HL-60/S4 (cell line): ENCODE data around the gene CASZ1.

Experiments used
- in situ Hi-C: fragments of 300-500 bp; cut with MboI; formaldehyde crosslinking; loops from 2 replicates; pipeline ENCODE4 v1.14.3; 2022; ENCODE audit warnings: low sequenced_read_pairs

CASZ1 gene

DNA sequence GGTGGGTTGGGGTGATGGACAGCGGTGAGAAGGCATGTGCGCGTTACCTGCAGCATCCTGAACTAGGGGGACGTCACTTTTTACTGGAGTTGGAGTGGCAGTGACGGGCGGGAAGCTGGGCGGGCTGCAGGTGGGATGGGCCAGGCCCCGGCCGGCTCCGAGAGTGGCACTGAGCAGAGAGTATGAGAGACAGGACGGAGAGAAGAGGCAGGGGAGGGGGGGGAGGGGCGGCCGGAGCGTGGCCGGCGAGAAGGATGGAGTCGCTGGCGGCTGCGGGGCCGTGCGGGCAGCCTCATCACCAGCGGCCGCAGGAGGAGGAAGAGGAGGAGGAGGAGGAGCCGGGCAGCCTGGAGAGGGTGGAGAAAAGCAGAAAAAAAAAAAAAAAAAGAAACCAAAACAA is 154.5 kb downstream of the CASZ1 start:
- in situ Hi-C loops, result no loop called here

DNA sequence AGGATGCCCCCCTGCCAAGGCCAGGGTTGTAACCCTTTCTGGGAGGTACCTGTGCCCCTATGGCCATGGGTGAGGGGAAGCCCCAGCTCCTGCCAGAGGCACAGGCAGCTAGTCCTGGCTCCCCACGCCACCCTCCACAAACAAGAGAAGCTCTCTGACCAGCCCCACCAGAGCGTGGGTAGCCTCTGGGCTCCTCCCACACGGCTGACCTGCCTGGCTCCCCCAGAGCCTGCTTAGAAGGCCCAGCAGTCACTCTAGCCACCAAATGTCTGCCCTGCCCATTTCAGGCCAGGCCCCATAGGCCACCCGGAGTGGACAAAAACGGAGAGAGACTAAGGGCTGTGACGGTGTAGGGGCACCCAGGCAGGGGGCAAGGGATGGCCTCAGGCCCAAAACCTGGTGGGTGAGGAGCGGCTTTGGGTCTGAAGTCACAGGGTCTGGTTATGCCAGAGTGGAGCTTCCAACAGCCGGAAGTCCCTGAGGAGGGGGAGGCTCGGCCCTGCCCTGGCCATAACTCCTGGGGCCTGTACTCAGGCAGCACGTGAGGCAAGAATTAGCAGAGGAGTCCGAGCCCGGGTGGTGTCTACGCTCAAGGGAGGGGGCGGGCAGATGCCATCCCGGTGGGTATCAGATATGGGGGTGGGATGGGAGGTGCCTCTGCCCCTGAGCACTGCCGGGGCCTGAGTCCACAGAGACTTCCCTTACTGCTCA is 155.4 kb downstream of the CASZ1 start:
- in situ Hi-C loops, result no loop called here

DNA sequence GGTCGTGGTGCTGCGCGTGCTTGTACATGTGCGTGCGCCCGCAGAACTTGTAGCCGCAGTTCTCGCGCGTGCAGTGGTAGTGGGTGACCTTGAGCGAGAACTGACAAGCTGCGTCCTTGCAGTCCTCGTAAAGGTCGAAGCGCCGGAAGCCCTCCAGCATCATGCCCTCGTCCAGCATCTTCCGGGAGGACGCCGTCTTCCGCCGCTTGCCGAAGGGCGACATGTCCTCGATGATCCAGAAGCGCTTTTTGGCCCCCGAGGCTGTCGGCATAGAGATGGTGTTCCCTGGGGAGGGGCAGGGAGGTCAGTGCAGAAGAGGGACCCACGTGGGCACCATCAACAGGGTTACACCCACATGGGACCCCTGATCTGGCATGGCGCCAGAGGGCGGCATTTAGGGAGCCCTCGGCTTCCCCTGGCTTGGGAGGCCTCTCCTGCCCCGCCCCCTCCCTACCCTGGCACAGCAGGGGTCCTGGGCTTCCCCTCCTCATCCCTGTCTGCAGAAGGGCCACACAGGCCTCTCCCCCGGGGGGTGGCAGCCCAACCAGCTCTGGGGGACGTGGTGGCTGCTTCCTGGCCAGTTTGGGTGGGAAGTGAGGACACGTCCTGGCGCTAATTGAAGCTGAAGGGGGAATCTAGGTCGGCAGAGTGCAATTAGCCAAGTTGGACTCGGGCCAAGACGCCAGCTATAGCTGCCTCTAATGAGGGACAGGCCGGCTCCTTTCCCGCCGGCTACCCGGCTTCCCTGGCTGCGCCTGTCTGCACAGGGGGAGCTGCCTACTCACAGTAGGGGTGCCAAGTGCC is 156.5 kb downstream of the CASZ1 start:
- in situ Hi-C loops, result no loop called here

DNA sequence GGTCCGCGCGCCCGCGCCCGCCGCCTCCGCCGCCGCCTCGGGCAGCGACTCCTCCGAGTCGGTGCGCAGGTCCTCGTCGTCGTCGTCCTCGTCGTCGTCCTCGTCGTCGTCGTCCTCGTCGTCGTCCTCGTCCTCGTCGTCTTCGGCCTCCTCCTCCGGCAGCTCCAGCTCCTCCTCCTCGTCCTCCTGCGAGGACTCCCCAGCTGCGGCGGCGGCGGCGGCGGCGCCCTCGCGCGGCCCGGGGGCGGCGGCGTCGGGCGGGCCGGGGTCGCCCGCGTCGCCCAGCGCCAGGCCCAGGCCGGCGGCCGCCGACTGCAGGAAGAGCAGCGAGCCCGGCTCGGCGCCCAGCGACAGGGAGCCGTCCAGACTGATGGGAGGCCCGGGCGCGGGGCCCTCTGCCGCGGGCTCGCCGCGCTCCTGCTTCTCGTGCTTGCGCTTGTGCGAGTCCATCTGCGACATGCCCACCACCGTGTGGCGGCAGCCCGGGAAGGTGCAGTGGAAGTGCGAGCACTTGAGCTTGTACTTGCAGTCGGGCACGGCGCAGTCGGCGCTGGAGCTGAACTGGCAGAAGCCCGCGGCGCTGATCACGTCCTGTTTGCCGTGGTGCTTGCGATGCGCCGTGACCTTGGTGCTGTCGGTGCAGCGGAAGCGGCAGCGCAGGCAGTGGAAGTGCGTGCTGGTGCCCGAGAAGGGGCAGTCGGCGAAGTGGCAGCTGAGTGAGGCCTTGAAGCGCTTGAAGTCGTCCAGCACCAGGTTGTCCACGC is 157.3 kb downstream of the CASZ1 start:
- in situ Hi-C loops, result no loop called here

DNA sequence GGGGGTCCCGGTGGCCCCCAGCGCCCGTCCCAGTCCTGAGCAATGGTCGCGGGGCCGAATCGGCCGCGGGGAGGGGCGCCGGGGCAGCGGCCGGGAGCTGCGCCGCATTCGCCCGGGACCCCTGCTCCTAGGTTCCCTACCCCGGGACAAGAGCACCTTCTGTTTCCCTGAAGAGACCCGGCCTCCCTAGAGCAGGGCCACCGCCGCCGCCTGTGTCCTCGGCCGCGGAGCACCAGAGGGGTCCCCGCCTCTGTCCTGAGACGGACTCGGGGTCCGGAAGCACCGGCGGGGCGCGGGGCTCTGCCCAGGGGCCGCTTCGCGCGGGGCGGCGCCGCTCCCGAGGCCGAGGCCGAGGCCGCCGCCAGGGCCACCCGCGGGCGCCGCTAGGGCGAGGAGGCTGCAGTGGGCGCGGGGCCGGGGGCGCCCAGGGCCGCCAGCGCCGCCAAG is 157.9 kb downstream of the CASZ1 start:
- in situ Hi-C loops, result no loop called here

DNA sequence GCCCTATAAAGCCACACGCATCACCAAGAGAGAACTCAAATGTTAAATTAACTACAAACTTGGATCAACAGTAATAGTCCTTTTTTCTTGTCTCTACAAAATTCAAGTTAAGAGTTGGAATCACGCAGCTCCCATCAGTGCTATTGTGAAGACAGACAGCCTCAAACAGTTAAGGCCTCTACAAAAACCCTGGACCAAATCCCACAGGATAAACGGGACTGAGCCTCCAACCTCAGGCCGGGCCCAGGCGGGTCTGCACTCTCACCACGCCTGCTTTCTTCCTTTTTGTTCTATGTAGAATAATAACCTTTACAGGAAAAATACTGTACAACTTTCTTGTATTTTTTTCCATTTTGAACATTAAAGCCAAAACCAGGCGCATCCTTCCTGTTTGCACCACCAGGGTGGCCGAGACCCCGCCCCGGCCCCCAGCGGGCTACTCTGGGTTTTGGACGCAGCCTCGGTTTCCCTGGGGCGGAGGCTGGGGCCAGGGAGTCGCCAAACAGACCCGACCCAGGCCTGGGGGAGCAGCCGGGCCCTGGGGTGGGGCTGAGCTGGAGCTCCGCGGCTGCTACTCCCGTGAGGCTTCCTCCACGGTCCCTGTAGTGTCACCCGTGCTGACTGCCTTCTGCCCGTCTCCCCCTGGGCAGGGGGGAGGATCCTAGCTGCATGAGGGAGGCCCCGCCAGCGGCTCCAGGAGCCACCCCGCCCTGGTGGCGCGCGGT is 158.4 kb downstream of the CASZ1 start:
- in situ Hi-C loops, result no loop called here

DNA sequence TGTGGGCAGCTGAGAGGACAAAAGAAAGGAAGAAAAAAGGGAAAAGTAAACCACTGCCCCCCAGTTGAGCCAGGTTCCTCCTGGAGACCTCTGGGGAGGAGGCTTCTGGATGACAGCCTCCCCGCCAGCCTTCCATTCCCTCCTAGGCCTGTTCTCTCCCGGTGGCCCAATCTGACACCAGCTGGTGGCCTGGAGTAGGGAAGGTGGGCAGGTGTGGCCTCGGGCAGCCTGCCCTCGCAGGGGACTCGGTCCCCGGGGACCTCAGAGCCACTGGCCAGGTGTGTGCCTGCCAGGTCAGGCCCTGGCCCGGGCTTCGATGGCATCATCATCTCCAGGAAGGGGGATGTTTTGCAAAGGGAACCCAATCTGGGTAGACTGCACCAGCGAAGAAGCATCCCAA is 159.0 kb downstream of the CASZ1 start:
- in situ Hi-C loops, result no loop called here

DNA sequence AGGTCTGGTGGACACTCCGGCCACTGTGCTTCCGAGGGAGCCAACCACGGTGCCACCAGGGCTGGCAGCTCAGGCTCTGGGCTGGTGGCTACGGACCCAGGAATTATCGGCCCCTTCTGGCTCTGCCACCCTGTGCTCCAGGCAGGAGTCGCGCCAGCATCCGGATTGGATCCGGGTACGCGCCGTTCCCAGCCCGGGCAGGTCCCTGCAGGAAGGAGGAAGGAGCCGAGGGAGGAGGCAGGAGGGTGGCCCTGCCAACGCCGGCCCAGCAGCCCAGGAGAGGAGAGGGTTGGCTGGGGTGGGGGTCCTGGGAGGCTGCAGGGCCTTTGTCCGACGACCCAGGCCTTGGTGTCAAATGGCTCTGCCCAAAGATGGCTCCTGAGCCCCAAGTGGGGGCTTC is 160.5 kb downstream of the CASZ1 start:
- in situ Hi-C loops, result no loop called here

DNA sequence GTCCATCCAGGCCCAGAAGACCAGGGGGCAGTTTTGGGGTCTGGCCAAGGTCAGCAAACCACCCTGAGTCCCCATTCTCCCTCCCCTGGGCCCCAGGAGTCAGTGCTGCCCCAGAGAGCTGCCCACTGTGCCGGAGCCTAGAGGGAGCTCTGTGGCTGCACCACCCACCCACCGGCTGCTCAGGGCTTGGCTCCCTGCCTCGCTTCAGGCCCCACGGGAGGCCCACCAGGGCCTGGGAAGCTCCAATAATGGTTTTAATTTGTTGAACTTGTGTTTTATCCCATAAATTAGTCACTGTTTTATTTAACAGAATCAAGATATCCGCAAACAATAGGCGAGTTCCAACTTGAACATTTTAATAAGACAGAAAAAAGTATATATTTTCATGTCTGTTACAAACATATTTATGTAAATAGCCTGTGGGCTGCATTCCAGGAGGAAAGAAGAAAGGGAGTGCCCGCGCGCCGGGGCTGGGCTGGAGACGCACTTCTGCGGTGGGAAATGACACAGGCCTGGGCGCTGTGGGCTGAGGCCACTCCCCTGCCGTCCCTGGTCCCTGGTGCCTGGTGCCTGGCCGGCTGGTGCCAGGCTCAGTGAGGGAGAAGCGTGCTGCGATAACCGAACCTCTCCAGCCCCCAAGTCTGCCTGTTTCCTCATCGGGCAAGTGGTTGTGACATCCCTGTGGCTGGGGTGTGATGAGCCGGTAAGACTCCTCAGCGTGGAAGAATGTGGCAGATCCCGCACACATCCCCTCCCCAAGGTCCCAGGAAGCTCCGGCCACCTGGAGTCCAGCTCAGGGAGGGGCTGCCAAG is 161.2 kb downstream of the CASZ1 start:
- in situ Hi-C loops, result no loop called here

DNA sequence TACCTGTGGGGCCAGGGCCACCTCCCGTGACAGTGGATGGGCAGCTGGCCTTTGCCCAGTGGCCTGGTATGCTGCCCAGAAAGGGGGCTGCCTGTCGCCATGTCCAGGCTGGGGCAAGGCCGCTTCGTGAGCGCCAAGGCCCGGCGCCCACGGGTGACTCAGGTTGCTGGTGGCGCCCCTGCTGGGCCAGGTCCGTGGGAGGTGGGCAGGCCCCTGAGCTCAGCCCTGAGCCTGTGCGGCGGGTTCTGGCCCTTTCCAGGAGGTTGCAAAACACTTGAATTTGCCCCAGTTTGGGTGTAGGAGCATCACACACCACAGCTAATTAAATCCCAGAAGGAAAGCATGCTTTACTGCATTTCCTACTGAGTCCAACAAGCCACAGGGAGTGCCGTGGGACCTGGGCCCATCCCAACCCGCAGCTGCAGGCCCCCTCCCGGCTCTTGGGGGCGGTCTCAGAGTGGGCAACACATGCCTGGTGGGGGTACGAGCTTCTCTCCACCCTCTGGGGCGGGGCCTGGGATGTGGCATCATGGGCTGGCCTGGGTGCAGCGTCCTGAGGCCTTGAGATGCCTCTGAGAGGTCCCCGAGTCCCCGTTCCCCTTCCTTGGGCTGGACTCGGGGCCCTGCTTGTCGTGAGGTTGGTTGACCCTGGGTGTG is 161.9 kb downstream of the CASZ1 start:
- in situ Hi-C loops, result no loop called here

DNA sequence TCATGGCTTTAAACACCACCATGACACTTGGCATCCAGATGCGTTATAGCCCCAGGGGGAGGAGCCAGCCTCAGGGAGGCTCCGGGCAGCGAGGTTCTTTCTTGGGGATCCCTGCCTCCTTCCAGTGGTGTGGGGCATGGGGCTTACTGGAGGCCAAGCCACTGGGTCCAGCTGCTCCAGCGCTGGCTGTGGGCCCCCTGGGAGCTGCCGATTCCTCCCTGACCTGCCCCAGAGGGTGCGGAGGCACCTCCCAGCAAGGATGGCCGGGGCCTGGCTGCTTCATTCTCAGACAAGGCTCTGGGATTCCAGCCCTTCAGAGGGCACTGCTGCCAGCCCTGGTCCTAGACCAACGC is 162.4 kb downstream of the CASZ1 start:
- in situ Hi-C loops, result no loop called here

DNA sequence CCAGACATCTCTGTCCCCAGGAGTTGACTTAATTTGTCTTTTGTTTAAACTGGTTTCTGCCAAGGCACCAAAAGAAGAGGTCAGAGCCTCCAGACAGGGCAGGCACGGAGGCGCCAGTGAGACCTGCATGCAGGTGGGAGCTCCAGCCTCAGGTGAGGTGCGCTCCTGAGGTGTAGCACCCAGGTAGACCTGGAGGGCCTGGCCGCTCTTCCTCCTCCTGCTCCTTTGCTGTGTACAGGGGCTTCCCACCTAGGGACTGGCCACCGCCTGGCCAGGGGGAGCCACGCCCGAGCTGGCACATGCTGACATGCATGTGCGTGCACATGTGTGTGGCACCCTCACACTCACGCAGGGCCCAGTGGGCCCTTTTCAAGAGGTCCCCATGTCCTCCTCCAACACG is 163.0 kb downstream of the CASZ1 start:
- in situ Hi-C loops, result no loop called here

DNA sequence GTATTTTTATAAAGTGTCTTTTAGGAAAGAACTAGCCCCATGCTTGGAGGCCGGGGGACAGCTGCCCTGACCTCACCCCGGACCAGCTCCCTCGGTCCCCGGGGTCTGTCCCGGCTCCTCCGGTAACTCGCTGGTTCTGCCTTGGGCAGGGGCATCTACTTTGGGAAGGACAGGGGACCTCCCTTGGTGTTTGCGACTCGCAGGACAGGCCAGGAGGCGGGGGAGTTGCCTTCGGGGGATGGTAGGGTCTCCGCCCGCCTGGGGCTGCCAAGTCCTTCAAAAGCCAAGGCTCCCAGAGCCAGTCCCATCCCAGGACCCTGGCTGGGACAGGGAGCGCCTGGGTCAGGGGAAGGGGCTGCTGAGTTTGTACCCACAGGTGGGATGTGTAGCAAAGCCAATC is 163.8 kb downstream of the CASZ1 start:
- in situ Hi-C loops, result no loop called here

DNA sequence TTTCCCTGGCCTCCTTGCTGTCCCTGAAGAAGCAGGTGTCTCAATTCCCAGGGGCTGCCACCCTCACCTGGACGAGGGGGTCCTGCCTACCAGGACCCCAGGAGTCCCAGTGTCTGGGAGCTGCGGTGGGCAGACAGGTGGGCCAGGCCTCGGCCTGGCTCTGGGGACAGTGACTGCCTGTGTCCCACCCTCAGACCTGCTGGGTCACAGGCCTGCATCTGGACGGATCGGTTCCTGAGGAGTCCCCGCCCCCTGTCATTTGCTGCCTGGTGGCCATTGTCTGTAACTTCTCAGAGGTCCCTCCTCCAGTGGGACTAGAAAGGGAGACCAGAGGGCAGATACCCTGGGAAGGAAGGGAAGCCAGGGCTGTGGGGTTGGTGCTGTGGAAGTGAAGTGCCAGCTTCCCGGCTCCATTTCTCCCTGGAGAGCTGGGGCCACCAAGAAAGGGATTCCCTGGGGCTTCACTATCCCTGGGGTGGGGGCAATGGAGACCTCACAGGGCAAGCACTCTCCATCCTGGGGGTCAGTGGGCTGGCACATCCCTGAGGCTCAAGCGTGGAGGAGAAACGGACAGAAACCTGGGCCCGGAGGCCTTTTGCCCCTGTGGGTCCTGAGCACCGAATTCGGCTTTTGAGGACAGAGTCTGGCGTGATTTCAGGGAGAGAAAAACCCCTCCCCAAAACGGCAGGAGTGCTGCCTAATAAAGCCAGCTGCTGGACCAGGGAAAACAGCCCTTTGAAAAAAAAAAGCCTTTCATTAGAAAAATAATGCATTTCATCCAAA is 164.4 kb downstream of the CASZ1 start:
- in situ Hi-C loops, result no loop called here

DNA sequence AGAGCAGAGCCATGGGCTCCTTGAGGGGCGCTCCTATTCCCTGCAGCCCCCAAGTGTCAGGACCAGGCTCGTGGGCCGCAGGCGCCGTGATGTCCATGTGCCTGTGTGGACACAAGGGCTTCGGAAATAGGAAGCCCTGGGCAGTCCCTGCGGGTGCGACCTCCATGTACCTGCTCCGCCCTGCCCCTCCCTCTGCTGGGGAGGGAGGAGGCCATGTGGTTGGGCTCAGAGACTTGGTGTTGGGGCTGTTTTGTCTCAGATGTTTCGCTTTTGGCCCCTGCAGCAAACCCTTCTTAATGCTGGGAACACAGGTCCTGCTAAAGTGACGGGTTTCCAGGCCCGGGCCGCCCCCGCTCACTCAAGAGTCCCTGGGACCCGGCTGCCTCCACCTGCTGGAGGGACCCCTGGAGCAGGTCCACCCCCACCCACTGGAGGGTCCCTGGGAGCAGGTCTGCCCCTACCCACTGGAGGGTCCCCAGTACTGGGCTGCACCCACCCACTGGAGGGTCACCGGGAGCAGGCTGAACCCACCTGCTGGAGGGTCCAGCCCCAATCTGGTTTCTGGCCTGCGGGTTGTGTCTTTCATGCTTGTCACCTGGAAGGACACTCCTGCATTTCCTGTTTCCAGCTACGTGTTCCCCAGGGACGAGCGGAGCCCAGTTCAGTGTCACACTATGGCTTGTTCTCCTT is 165.2 kb downstream of the CASZ1 start:
- in situ Hi-C loops, result no loop called here

DNA sequence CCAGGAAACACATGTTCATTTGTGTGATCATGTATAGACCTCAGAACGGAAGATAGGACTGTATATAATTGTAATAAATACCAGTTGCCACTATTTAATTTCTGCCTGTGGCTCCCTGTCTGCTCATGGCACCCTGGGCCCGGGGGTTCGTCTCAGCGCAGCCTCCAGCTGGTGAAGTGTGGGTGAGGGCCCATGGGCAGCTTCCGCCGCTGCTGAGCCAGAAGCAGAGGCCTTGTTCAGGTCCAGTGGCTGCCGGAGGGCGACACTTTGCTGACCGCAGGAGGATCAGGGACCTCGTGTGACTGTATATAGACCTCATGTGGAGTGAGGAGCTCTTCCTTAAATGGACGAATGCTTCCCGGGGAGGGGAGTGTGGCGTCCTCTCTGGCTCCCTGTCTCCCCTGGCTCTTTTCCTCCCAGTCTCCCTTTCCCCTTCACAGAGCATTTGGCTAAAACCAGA is 165.8 kb downstream of the CASZ1 start:
- in situ Hi-C loops, result no loop called here

DNA sequence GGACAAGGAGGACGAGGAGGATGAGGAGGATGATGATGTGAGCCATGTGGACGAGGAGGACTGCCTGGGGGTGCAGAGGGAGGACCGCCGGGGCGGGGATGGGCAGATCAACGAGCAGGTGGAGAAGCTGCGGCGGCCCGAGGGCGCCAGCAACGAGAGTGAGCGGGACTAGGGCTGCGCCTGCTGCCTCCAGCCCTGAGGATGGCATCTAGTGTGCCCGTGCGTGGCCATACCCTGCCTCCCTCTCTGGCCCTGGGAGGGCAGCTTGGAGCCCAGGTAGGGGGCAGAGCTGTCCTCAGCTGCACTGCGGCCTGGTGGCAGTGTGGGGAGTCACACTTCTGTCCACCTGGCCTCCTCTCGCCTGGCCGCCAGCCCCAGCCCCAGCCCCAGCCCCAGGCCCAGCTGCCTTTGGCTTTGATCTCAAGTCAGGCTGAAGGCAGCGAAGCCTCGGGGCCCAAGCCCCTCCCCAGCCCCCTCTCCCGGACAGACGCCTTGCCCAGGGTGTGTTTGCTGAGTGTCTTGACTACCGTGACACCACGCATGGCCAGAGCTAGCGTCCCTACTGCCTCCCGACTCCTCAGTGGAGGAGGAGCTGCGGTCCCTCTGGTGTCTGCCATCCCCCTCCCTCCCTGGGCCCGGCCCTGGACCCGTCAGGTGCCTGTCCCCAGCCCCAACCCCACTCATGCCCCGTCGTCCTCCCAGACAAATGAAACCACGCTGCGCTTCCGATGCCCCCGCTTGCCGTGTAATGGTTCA is 166.5 kb downstream of the CASZ1 start:
- in situ Hi-C loops, result no loop called here
